Stimulated activated CD4-positive, alpha-beta T cell treated with anti-CD3 and anti-CD28 coated beads, Interleukin-2, amount 100 ng/mL, for 48 hours (primary cell): ENCODE data around the gene AIG1.
"Not testable (repeated sequence)": the region's sequence is repeated elsewhere in the genome, so short reads cannot be mapped to it uniquely, and the experiment has no call there.

Experiments
- DNase-seq, 2 donors: peaks; one replicate each; pipeline ENCODE4 v3.0.0-alpha.2; 2020

The AIG1 gene

GRCh38 chr6:143337201-143337949 is 276.7 kb downstream of the AIG1 start:
- DNase-seq, result peak; percentile 53 to 64

GRCh38 chr6:143339223-143339622 is 278.5 kb downstream of the AIG1 start:
- no peak for DNase-seq

- not testable (repeated sequence) for DNase-seq
Observed at GRCh38 chr6:143345477-143345876, 284.8 kb downstream of the AIG1 start.

GRCh38 chr6:143346004-143346403 is 285.3 kb downstream of the AIG1 start:
- DNase-seq, result no peak

- DNase-seq, result no peak
Observed at GRCh38 chr6:143348531-143348930, 287.8 kb downstream of the AIG1 start.

GRCh38 chr6:143349530-143349929 is 288.8 kb downstream of the AIG1 start:
- no peak for DNase-seq

GRCh38 chr6:143356101-143356880 is 295.6 kb downstream of the AIG1 start:
- DNase-seq, result no peak

GRCh38 chr6:143357152-143357551 is 296.5 kb downstream of the AIG1 start:
- DNase-seq, result no peak

- no peak for DNase-seq
Observed at GRCh38 chr6:143357561-143358255, 297.0 kb downstream of the AIG1 start.

- no peak for DNase-seq
Observed at GRCh38 chr6:143361536-143362191, 301.0 kb downstream of the AIG1 start.

GRCh38 chr6:143362192-143362558 is 301.5 kb downstream of the AIG1 start:
- no peak for DNase-seq

GRCh38 chr6:143363299-143363698 is 302.6 kb downstream of the AIG1 start:
- DNase-seq, result no peak

- no peak for DNase-seq
Observed at GRCh38 chr6:143368426-143368825, 307.7 kb downstream of the AIG1 start.

- no peak for DNase-seq
Observed at GRCh38 chr6:143369971-143370370, 309.3 kb downstream of the AIG1 start.

- no peak for DNase-seq
Observed at GRCh38 chr6:143370812-143371370, 310.2 kb downstream of the AIG1 start.

GRCh38 chr6:143372199-143372882 is 311.7 kb downstream of the AIG1 start:
- DNase-seq, result no peak

- no peak for DNase-seq
Observed at GRCh38 chr6:143374014-143374413, 313.3 kb downstream of the AIG1 start.

GRCh38 chr6:143375022-143375585 is 314.4 kb downstream of the AIG1 start:
- no peak for DNase-seq

GRCh38 chr6:143376375-143376774 is 315.7 kb downstream of the AIG1 start:
- no peak for DNase-seq

GRCh38 chr6:143376861-143377260 is 316.2 kb downstream of the AIG1 start:
- no peak for DNase-seq

GRCh38 chr6:143385636-143386035 is 324.9 kb downstream of the AIG1 start:
- no peak for DNase-seq

GRCh38 chr6:143390278-143390677 is 329.6 kb downstream of the AIG1 start:
- DNase-seq, result no peak
